Measurements from ENCODE around the gene TTC33.

The TTC33 gene

DNA sequence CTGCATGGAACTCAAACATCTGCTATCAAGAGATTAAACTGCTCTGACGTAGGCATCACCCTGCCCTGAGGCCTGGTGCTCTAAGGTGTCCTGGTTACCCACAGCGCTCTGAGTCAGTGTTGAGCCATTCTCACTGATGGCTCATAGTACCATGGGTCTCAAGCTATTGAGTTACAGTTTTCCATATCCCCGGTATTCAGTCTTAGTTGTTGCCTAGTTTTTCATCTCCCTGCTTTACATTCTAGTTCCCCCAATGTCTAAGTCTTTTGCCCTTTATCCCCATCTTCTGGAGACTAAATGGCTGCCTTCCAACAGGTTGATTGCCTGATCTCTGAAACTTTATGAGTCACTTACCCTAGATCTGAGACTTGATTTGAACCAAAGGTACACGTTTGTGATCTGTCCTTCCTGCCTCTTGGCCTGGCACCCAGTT is 237.3 kb downstream of the TTC33 start:
- TF ChIP-seq CREB1 (IDR thresholded peaks at IDR 0.05; ENCODE audit: low read depth) (no peak), NFIC (IDR thresholded peaks at IDR 0.05) (no peak), EP300 (IDR thresholded peaks at IDR 0.05; ENCODE audit: borderline replicate concordance) (no peak), TCF12 (IDR thresholded peaks at IDR 0.05; ENCODE audit: low read depth) (no peak), EGR1 (IDR thresholded peaks at IDR 0.05) (no peak), ZBTB7A (IDR thresholded peaks at IDR 0.05; ENCODE audit: low read depth) (no peak), TAF1 (IDR thresholded peaks at IDR 0.05; ENCODE audit: low read depth) (no peak), TEAD4 (IDR thresholded peaks at IDR 0.05) (no peak), CEBPB (IDR thresholded peaks at IDR 0.05) (no peak), YY1 (IDR thresholded peaks at IDR 0.05; ENCODE audit: low read depth) (no peak), FOXM1 (IDR thresholded peaks at IDR 0.05; ENCODE audit: borderline replicate concordance, low read depth) (no peak), RAD21 (IDR thresholded peaks at IDR 0.05; ENCODE audit: low read depth) (no peak)
- TF ChIP-seq, protein P1, sequence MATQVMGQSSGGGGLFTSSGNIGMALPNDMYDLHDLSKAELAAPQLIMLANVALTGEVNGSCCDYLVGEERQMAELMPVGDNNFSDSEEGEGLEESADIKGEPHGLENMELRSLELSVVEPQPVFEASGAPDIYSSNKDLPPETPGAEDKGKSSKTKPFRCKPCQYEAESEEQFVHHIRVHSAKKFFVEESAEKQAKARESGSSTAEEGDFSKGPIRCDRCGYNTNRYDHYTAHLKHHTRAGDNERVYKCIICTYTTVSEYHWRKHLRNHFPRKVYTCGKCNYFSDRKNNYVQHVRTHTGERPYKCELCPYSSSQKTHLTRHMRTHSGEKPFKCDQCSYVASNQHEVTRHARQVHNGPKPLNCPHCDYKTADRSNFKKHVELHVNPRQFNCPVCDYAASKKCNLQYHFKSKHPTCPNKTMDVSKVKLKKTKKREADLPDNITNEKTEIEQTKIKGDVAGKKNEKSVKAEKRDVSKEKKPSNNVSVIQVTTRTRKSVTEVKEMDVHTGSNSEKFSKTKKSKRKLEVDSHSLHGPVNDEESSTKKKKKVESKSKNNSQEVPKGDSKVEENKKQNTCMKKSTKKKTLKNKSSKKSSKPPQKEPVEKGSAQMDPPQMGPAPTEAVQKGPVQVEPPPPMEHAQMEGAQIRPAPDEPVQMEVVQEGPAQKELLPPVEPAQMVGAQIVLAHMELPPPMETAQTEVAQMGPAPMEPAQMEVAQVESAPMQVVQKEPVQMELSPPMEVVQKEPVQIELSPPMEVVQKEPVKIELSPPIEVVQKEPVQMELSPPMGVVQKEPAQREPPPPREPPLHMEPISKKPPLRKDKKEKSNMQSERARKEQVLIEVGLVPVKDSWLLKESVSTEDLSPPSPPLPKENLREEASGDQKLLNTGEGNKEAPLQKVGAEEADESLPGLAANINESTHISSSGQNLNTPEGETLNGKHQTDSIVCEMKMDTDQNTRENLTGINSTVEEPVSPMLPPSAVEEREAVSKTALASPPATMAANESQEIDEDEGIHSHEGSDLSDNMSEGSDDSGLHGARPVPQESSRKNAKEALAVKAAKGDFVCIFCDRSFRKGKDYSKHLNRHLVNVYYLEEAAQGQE (IDR thresholded peaks at IDR 0.05; ENCODE audit: low read depth), result no peak
- TF ChIP-seq, protein P2, sequence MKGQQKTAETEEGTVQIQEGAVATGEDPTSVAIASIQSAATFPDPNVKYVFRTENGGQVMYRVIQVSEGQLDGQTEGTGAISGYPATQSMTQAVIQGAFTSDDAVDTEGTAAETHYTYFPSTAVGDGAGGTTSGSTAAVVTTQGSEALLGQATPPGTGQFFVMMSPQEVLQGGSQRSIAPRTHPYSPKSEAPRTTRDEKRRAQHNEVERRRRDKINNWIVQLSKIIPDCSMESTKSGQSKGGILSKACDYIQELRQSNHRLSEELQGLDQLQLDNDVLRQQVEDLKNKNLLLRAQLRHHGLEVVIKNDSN (IDR thresholded peaks at IDR 0.05), result no peak
- TF ChIP-seq, protein P3, sequence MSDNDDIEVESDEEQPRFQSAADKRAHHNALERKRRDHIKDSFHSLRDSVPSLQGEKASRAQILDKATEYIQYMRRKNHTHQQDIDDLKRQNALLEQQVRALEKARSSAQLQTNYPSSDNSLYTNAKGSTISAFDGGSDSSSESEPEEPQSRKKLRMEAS (IDR thresholded peaks at IDR 0.05), result no peak

DNA sequence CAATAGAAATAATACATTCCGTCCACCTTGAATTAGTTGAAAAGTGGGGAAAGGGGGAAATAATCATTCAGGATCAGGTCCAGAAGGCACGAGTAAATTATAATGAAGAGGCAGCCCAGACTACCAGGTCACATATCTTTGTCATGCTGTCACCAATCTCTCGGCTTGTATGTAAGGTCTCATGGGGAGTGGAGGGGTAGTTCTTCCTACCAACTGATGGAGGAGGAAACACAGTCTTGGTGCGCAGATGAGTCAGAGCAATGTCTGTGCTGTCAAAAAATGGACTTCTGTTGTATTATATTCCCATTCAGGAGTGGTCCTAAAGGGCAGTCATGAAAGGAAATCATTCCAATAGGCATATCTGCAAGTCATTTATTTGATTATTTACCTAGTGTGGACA is 240.3 kb downstream of the TTC33 start:
- TF ChIP-seq ZBTB7A (IDR thresholded peaks at IDR 0.05; ENCODE audit: low read depth), result no peak
- no peak for TF ChIP-seq EP300 (IDR thresholded peaks at IDR 0.05; ENCODE audit: borderline replicate concordance)
- no peak for TF ChIP-seq RAD21 (IDR thresholded peaks at IDR 0.05; ENCODE audit: low read depth)
- no peak for TF ChIP-seq CREB1 (IDR thresholded peaks at IDR 0.05; ENCODE audit: low read depth)
- TF ChIP-seq TCF12 (IDR thresholded peaks at IDR 0.05; ENCODE audit: low read depth), result no peak
- TF ChIP-seq TAF1 (IDR thresholded peaks at IDR 0.05; ENCODE audit: low read depth), result no peak
- TF ChIP-seq FOXM1 (IDR thresholded peaks at IDR 0.05; ENCODE audit: borderline replicate concordance, low read depth), result no peak
- TF ChIP-seq, protein P3 (IDR thresholded peaks at IDR 0.05), result no peak
- TF ChIP-seq CEBPB (IDR thresholded peaks at IDR 0.05), result no peak
- no peak for TF ChIP-seq NFIC (IDR thresholded peaks at IDR 0.05)

DNA sequence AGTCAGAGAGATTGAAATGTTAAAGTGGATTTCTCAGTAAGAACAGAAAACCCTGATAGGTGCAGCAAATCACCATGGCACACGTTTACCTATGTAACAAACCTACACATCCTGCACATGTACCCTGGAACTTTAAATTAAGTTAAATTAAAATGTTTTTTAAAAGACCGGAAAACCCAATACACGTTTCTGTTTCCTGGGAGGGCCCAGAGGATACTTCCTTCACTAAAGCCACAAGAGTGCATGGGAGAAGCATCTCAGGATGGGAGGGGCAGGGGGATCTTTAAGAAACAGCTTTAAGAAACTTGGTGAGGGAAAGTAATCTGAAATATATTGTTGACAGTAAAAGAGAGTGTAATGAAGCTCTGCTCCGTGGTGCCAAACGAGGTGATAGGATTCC is 240.8 kb downstream of the TTC33 start:
- TF ChIP-seq TEAD4 (IDR thresholded peaks at IDR 0.05), result no peak
- TF ChIP-seq, protein P3 (IDR thresholded peaks at IDR 0.05), result no peak
- TF ChIP-seq EP300 (IDR thresholded peaks at IDR 0.05; ENCODE audit: borderline replicate concordance), result no peak
- TF ChIP-seq CREB1 (IDR thresholded peaks at IDR 0.05; ENCODE audit: low read depth), result no peak
- TF ChIP-seq CEBPB (IDR thresholded peaks at IDR 0.05), result no peak
- TF ChIP-seq, protein P1 (IDR thresholded peaks at IDR 0.05; ENCODE audit: low read depth), result no peak
- no peak for TF ChIP-seq TAF1 (IDR thresholded peaks at IDR 0.05; ENCODE audit: low read depth)
- no peak for TF ChIP-seq FOXM1 (IDR thresholded peaks at IDR 0.05; ENCODE audit: borderline replicate concordance, low read depth)

DNA sequence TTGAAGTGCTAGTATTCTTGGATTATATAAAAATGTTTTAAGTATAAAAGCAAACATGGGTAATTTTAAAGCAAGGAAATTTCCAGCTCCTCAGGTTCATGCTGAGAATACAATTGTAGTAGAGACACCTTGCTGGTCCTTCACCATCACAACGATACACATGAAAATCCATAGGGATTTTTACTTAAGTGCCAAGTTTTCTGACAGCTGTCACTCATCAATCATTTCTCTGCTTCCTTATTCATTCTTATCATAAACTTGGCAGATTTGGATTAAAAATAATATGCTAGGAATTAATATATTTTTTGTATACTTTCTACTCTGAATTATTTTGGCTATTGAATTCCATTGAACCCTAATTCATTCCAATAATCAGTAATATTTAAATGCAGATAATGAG is 244.0 kb downstream of the TTC33 start:
- TF ChIP-seq NFIC (IDR thresholded peaks at IDR 0.05) (no peak), ZBTB7A (IDR thresholded peaks at IDR 0.05; ENCODE audit: low read depth) (no peak), TEAD4 (IDR thresholded peaks at IDR 0.05) (no peak), EGR1 (IDR thresholded peaks at IDR 0.05) (no peak), TAF1 (IDR thresholded peaks at IDR 0.05; ENCODE audit: low read depth) (no peak), CREB1 (IDR thresholded peaks at IDR 0.05; ENCODE audit: low read depth) (no peak), EP300 (IDR thresholded peaks at IDR 0.05; ENCODE audit: borderline replicate concordance) (no peak), YY1 (IDR thresholded peaks at IDR 0.05; ENCODE audit: low read depth) (no peak), CEBPB (IDR thresholded peaks at IDR 0.05) (no peak), FOXM1 (IDR thresholded peaks at IDR 0.05; ENCODE audit: borderline replicate concordance, low read depth) (no peak), RAD21 (IDR thresholded peaks at IDR 0.05; ENCODE audit: low read depth) (no peak), TCF12 (IDR thresholded peaks at IDR 0.05; ENCODE audit: low read depth) (no peak)
- TF ChIP-seq, protein P2 (IDR thresholded peaks at IDR 0.05), result no peak
- TF ChIP-seq, protein P1 (IDR thresholded peaks at IDR 0.05; ENCODE audit: low read depth), result no peak
